Activated T-cell treated with anti-CD3 and anti-CD28 coated beads, Interleukin-2, amount 50 U/mL, for 72 hours (primary cell): ENCODE measurements around the gene TMEM106C. TPM values are rescaled to one million over a fixed set of nuclear protein-coding genes. Genes with fewer than 3 reads are reported as not detected.

ENCODE experiments used
- ATAC-seq, 2 donors: fragments of 150-1000 bp; cut with Tn5 transposase; replicated peaks in 1 of 2; 2 replicates each; pipeline ENCODE4 v1.10.0; 2021; ENCODE audit warnings: moderate library complexity in 2 of 2, mild to moderate bottlenecking in 1 of 2
- DNase-seq, 2 donors: peaks; one replicate each; pipeline ENCODE4 v3.0.0; 2021 to 2022; ENCODE audit warnings: mixed read lengths in 1 of 2
- H3K27ac Mint-ChIP-seq: one replicate; pipeline ENCODE4 v1.8.0; 2022; ENCODE audit warnings: mild to moderate bottlenecking, moderate library complexity, mixed read lengths
- H3K27me3 Mint-ChIP-seq: one replicate; pipeline ENCODE4 v1.8.0; 2022; ENCODE audit warnings: low read depth, mixed read lengths
- H3K36me3 Mint-ChIP-seq, 2 donors: one replicate each; pipeline ENCODE4 v1.8.0; 2022; ENCODE audit warnings: mixed read lengths in 2 of 2, mild to moderate bottlenecking in 1 of 2; ENCODE audit not compliant: insufficient read depth in 2 of 2
- H3K4me1 Mint-ChIP-seq: one replicate; pipeline ENCODE4 v1.8.0; 2022; ENCODE audit warnings: low read depth, mixed read lengths
- H3K4me3 Mint-ChIP-seq, 2 donors: one replicate each; pipeline ENCODE4 v1.8.0; 2022; ENCODE audit warnings: mild to moderate bottlenecking in 2 of 2, mixed read lengths in 2 of 2, moderate library complexity in 2 of 2
- H3K9me3 Mint-ChIP-seq, 2 donors: one replicate each; pipeline ENCODE4 v1.8.0; 2022; ENCODE audit warnings: mixed read lengths in 2 of 2
- total RNA-seq, 2 donors: library from RNA; stranded (reverse); gene quantifications; one replicate each; pipeline ENCODE4 v1.2.3, GENCODE V29; 2022

The TMEM106C gene
- total RNA-seq, 2 donors from 2014 or later, result 124 to 149 TPM

DNA sequence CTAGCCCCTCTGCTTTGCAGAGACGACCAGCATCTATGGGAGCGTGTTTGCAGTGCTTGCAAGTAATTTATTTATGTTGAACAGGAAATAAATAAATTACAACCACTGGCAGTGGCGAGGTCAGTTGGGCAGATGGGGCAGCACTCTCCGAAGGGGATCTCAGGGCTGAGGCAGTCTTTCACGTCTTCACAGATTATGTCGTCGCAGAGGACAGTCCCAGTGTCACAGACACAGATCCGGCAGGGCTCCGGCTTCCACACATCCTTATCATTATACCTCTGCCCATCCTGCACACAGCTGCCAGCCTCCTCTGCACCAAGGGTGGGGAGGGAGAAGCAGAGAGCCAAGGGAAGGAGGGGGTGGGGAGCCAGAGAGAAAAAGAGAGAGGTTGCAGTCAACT is 36.4 kb downstream of the TMEM106C start:
- Mint-ChIP-seq H3K27ac (no peak overlapping the region), H3K4me1 (peaks cover 34% of the 10 kb centered on the region), H3K4me3 (no peak overlapping the region), H3K36me3 (peaks cover 0 to 2% of the 10 kb centered on the region in 2 donors), H3K27me3 (peaks cover 73% of the 10 kb centered on the region), H3K9me3 (no peaks in the 10 kb centered on the region)
- DNase-seq (no peak), ATAC-seq (no peak)

GRCh38 chr12:48000878-48001504 is 37.6 kb downstream of the TMEM106C start:
- Mint-ChIP-seq H3K36me3 (peaks cover 0 to 3% of the 10 kb centered on the region in 2 donors), H3K27me3 (peaks cover 70% of the 10 kb centered on the region), H3K27ac (no peak overlapping the region), H3K4me3 (peak overlapping the region; percentile 86 to 90), H3K4me1 (peaks cover 34% of the 10 kb centered on the region), H3K9me3 (no peaks in the 10 kb centered on the region)
- DNase-seq (no peak), ATAC-seq (no peak)

DNA sequence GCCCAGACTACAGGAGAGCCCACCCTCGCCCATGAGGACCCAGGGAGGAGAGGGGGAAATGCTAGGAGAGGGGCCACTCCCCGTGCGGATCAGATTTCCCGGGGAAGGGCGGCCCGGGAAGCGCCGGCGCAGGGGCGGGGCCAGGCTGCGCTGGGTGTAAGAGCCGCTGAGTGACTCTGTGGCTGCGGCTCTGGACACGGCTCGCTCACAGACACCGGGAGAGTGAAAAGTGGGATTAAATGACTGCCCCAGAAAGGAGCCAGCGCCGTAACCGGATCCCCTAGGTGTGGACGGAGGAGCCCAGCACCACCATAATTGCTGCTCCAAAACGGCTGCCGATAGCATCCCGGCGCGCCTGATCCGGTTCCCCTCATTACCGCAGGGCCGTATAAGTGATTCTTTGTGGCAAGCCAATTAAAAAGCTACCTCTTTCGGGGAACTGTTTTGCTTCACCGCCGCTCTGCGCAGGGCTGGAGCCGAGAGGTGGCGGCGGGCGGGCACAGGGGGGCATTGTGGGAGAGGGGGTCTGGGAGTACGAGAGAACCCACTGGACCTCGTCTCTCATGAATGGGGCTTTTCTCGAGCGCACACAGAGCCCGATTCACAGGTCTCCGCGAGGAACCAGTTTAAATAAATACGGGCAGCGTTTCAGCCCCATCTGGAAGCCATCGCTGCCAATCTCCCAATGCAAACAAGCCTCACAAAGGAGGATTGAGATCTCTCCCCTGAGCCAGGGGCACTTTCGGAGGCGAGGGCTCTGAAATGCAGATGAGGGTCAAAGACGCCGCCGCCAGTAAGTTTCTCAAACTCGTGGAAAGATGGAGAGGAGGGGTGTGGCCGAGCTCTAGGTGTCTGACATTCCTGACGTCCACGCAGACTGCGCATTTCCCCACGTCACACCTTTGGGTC is 38.4 kb downstream of the TMEM106C start:
- peak; percentile 21 to 42 for ATAC-seq
- Mint-ChIP-seq H3K36me3 (peaks cover 0 to 3% of the 10 kb centered on the region in 2 donors), H3K9me3 (no peaks in the 10 kb centered on the region), H3K27ac (no peak overlapping the region), H3K4me3 (peak overlapping the region; percentile 86 to 90), H3K4me1 (peaks cover 34% of the 10 kb centered on the region), H3K27me3 (peaks cover 77% of the 10 kb centered on the region)
- DNase-seq, result peak; percentile 18 to 21

- H3K4me1 Mint-ChIP-seq, result peaks cover 34% of the 10 kb centered on the region
- no peaks in the 10 kb centered on the region for H3K9me3 Mint-ChIP-seq
- ATAC-seq (no peak), DNase-seq (no peak)
- peaks cover 83% of the 10 kb centered on the region for H3K27me3 Mint-ChIP-seq
- H3K36me3 Mint-ChIP-seq, result peaks cover 0 to 3% of the 10 kb centered on the region in 2 donors
- no peak overlapping the region for H3K27ac Mint-ChIP-seq
- H3K4me3 Mint-ChIP-seq, result peak overlapping the region; percentile 86 to 90
These were observed 39.0 kb downstream of the TMEM106C start for GRCh38 chr12:48002414-48002730.

DNA sequence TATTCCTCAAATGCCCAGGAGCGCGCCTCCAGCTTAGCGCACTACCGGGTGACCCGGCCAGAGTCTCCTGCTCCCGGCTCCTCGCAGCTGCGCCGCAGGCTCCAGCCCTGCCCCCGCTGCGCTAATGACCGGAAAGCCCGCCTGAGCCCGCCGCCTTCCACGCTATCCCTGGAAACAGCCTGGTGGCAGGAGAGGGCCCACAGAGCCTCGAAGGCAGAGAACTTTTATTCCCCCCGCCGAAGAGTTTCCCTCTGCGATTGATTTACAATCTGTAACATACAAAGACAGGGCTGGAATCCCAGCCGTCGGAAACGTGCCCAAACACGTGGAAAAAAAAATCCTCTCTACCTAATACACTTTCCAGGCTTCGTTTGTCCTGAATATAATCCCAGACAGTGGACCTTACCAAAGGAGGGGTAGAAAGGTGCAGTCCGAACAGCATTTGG is 39.4 kb downstream of the TMEM106C start:
- DNase-seq (no peak), ATAC-seq (no peak)
- Mint-ChIP-seq H3K4me1 (peaks cover 34% of the 10 kb centered on the region), H3K27me3 (peaks cover 85% of the 10 kb centered on the region), H3K27ac (no peak overlapping the region), H3K4me3 (peak overlapping the region; percentile 86 to 90), H3K9me3 (no peaks in the 10 kb centered on the region), H3K36me3 (peaks cover 0 to 3% of the 10 kb centered on the region in 2 donors)

GRCh38 chr12:48003226-48004052 is 40.0 kb downstream of the TMEM106C start:
- Mint-ChIP-seq H3K36me3 (peaks cover 0 to 3% of the 10 kb centered on the region in 2 donors), H3K4me3 (peak overlapping the region; percentile 86 to 90), H3K9me3 (no peaks in the 10 kb centered on the region), H3K27ac (no peak overlapping the region), H3K4me1 (peaks cover 34% of the 10 kb centered on the region), H3K27me3 (peaks cover 85% of the 10 kb centered on the region)
- ATAC-seq (peak; percentile 39 to 48), DNase-seq (peak; percentile 21 to 23)

GRCh38 chr12:48004053-48004941 is 40.9 kb downstream of the TMEM106C start, which contains the start of gene COL2A1:
COL2A1 (minus strand) TSS chr12:48004476; CDS start chr12:48004321, 155 bp downstream.
- DNase-seq (peak; percentile 46), ATAC-seq (peak; percentile 73)
- Mint-ChIP-seq H3K27me3 (peaks cover 85% of the 10 kb centered on the region), H3K9me3 (no peaks in the 10 kb centered on the region), H3K4me3 (peak within 1 kb of the TSS; percentile 86 to 90), H3K4me1 (peaks cover 34% of the 10 kb centered on the region), H3K36me3 (peaks cover 0 to 3% of the 10 kb centered on the region in 2 donors), H3K27ac (no peak within 1 kb of the TSS)

DNA sequence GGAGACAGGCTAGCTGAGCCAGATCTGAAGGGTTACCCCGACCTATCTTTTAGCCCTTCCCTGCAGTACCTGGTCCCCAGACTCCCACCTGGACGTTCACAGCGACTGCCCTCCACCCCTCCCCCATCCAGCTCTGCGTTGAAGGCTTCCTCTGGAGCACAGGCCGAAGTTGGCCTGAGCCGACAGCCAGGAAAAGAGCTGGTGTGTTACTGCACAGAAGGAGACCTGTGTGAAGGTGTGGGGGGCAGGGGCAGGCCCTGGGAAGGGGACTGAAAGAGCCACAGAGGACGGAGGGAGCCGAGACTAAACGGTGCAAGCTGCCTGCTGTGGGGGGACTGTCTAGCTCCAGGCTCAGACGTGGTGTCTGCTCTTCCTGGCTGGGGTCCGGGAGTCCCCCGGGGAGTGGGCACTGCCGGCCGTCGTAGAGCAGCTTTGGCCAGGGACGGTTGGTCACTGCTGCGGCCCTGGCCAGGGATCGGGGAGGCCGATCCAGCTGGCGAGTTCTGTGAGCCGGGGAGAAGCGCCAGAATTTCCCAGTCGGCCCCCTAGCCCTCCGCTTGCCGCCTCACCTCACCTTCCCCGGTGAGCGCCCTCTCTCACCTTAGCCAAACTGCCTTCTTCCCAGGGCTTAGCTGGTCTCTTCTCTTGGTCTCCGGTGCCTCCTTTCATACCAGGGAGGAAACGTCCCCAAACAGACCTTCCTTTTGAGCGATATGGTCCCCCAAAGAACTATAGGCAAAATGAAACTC is 41.8 kb downstream of the TMEM106C start:
- peak overlapping the region; percentile 46 to 57 for H3K4me3 Mint-ChIP-seq
- H3K36me3 Mint-ChIP-seq, result peaks cover 0 to 3% of the 10 kb centered on the region in 2 donors
- DNase-seq, result no peak

DNA sequence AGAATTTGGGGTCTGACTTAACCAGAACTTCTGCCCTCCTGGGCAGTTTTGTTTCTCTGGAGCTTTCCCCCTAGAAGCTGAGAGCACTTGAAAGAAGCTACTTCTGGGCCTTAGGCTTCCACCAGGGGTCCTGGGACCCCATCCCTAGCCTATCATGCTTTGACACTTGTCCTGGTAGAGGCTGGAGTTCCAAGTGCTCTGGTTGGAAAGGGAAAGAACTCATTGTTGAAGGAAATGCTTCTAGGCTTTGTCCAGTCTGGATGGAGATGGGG is 42.3 kb downstream of the TMEM106C start:
- Mint-ChIP-seq H3K27ac (no peak overlapping the region), H3K36me3 (peaks cover 0 to 3% of the 10 kb centered on the region in 2 donors), H3K9me3 (no peaks in the 10 kb centered on the region), H3K4me3 (peak overlapping the region; percentile 46 to 57), H3K27me3 (peaks cover 82% of the 10 kb centered on the region), H3K4me1 (peaks cover 33% of the 10 kb centered on the region)
- ATAC-seq (no peak), DNase-seq (no peak)

More for the DNA sequence above, 41.8 kb downstream of the TMEM106C start:
- peaks cover 34% of the 10 kb centered on the region for H3K4me1 Mint-ChIP-seq
- no peak overlapping the region for H3K27ac Mint-ChIP-seq
- no peak for ATAC-seq
- H3K9me3 Mint-ChIP-seq, result no peaks in the 10 kb centered on the region
- peaks cover 85% of the 10 kb centered on the region for H3K27me3 Mint-ChIP-seq

DNA sequence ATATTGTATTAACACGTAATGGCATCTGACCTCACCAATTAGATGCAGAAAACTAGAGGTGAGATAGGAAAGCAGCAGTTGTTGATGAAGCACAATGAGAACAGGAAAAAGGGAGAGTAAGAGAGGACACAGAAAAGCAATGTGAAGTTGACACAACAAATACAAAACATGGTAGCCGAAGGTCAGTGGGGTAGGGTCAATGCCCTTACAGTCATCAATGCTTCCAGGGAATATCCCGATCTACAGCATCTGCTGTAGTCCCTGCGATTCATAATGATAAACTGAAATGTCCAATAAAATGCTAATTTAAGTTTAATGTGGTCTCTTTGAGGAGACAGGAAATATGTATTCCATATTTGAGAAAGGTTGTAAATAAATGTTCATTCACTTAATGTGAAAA is 43.8 kb downstream of the TMEM106C start:
- peaks cover 77% of the 10 kb centered on the region for H3K27me3 Mint-ChIP-seq
- no peaks in the 10 kb centered on the region for H3K9me3 Mint-ChIP-seq
- DNase-seq (no peak), ATAC-seq (no peak)
- H3K36me3 Mint-ChIP-seq, result peaks cover 0 to 3% of the 10 kb centered on the region in 2 donors
- H3K4me1 Mint-ChIP-seq, result peaks cover 17% of the 10 kb centered on the region
- no peak overlapping the region for H3K27ac Mint-ChIP-seq
- H3K4me3 Mint-ChIP-seq, result no peak overlapping the region

DNA sequence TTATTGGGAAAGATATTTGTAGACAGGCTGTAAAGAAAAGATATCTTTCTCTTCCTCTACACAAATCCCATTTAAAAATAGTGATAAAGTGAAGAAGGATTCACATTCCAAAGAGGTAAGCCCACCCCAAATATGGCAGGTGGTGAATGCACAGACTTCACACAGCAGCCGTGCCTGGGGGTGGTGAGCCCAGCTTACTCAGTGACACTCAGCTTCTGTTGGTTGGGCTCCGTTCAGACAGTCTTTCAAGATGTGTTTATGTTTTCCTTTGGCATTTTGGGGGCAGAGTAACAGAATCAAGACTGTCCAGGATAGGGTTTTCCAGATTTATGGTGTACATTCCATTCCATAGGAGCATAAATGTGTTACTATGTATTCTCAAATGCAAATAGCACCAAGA is 45.0 kb downstream of the TMEM106C start:
- H3K27ac Mint-ChIP-seq, result no peak overlapping the region
- DNase-seq, result no peak
- peaks cover 0 to 1% of the 10 kb centered on the region in 2 donors for H3K36me3 Mint-ChIP-seq
- no peaks in the 10 kb centered on the region for H3K9me3 Mint-ChIP-seq
- H3K27me3 Mint-ChIP-seq, result peaks cover 74% of the 10 kb centered on the region
- no peak for ATAC-seq
- no peak overlapping the region for H3K4me3 Mint-ChIP-seq
- H3K4me1 Mint-ChIP-seq, result peaks cover 6% of the 10 kb centered on the region
